Epithelial cell of proximal tubule (primary cell): ENCODE measurements around the gene PEF1. TPM values are rescaled to one million over a fixed set of nuclear protein-coding genes. Genes with fewer than 3 reads are reported as not detected.

Source experiments
- DNase-seq: peaks from one replicate; pipeline ENCODE4 v3.0.0-alpha.2; 2011; ENCODE audit warnings: low read depth
- H3K4me3 ChIP-seq: 2 replicates; pipeline ENCODE4 v1.5.1; 2011; ENCODE audit warnings: low read depth, mild to moderate bottlenecking, low read length
- total RNA-seq: library from RNA; depleted of rRNA; stranded (reverse); fragments of >200 nt; gene quantifications from 2 replicates; pipeline ENCODE4 v1.2.3, GENCODE V29; 2015
- TF ChIP-seq, protein P1 (sequence below): conservative IDR thresholded peaks from 2 replicates; pipeline ENCODE4 v1.5.1; 2012; ENCODE audit warnings: low read depth, mild to moderate bottlenecking, low read length

Gene PEF1
- total RNA-seq, 1 donor from 2014 or later: 71.7 TPM

DNA sequence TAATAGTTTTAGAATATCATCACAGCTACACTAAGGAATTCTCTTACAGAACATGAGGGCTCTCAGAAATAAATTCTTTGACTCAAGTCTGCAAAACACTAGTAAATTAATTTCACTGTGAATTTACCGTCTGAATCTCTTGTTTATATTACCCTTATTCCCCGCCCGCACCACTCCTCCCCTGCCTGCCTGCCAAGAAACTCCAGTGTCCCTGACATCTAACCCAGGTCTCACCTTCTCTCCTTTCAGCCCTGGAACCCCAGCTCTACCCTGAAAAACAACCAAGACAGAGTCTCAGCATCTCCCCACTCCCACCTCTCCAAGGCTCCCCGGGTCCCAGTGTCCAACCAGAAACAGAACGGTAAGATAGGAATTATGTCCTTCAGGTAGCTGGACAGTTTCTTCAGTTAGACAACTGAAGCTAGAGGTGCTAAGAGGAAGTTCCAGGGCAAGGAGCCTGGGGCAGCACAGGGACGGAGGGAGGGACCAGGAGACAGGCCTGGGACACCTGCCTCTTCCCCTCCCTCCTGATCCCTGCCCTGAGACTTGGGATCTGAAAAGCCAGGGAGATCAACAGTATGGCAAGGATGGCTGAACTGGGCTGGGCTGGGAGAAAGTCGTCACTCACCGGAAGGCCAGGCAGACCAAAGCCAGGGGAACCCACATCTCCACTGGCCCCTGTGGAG, 43.7 kb upstream of the PEF1 start:
- H3K4me3 ChIP-seq: no peak overlapping the region
- TF ChIP-seq, protein P1, sequence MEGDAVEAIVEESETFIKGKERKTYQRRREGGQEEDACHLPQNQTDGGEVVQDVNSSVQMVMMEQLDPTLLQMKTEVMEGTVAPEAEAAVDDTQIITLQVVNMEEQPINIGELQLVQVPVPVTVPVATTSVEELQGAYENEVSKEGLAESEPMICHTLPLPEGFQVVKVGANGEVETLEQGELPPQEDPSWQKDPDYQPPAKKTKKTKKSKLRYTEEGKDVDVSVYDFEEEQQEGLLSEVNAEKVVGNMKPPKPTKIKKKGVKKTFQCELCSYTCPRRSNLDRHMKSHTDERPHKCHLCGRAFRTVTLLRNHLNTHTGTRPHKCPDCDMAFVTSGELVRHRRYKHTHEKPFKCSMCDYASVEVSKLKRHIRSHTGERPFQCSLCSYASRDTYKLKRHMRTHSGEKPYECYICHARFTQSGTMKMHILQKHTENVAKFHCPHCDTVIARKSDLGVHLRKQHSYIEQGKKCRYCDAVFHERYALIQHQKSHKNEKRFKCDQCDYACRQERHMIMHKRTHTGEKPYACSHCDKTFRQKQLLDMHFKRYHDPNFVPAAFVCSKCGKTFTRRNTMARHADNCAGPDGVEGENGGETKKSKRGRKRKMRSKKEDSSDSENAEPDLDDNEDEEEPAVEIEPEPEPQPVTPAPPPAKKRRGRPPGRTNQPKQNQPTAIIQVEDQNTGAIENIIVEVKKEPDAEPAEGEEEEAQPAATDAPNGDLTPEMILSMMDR: no peak
- no peak for DNase-seq

DNA sequence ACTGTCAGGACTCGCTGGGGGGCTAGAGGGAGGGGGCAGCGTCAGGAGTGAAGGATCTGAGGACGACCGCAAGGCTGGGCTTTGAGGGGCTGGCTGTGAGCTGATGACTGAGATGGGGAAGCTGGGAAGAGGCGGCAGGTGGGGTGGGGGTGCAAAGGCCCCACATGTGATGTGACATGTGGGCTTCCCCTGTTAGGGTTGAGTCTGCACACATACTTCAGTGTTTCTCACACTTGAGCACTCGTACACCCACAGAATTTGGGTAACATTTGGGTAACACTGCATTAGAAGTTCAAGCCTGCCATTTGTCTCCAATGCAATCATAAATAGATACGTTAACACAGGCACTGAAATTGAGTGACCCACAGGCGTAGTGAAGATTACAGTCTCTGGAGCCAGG, 42.9 kb upstream of the PEF1 start:
- no peak for DNase-seq

DNA sequence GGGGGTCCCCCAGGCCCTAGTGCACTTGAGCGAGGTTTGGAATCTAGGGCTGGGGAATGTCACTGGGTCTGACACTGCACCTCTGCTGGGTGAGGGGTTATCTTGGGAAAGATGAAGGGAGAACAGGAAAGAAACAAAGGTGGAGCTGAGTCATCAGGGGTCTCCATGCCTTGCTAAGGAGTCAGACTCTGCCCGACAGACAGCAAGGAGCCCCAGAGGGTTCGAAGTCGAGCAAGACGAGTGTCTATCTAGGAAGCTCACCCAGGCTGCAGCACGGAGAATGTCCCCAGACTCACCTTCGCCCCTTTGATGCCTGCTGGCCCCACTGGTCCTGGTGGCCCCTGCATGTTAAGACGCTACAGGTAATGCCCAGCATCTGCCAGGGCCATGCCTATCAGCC, 41.1 kb upstream of the PEF1 start:
- TF ChIP-seq, protein P1: no peak
- H3K4me3 ChIP-seq: no peak overlapping the region
- no peak for DNase-seq

More for the DNA sequence above, 42.9 kb upstream of the PEF1 start:
- TF ChIP-seq, protein P1: no peak
- no peak overlapping the region for H3K4me3 ChIP-seq

DNA sequence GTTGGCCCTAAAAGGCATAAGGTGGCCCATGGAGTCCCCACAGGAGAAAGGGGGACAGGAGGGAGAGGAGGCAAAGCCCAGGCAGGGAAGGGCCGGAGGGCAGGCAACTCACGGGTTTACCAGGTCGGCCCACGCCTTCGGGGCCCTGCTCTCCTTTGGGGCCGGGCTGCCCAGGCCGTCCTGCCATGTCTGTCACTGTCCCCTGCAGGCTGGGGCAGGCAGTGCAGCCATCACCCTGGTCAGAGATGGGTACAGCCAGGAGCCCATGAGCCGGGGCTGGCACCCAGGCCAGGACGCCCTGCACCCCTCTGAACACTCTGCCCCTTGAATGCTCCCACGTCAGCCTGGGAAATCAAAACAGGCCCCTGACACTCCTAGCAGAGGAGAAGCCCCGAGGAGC, 39.3 kb upstream of the PEF1 start:
- DNase-seq: no peak
- H3K4me3 ChIP-seq: no peak overlapping the region
- TF ChIP-seq, protein P1: peak; percentile 56

DNA sequence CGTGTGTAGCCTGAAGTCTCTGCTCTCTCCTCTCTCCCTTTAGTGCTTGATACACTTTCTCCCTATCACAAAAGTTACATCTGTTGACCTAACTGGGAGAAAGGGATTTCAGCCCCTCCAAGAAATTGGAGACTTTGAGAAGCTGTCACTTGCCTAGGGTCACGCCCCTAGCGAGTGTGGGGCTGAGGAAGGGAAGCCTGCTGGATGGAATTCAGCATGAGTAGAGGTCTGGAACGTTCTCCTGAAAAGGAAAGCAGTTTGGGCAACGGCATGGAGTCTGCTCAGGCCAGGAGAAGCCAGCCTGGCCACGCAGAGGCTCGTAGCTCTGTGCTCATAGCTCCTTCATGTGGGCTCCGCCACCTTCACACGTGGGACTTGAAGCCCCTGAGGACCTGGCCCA, 36.7 kb upstream of the PEF1 start:
- no peak for DNase-seq
- TF ChIP-seq, protein P1: no peak
- no peak overlapping the region for H3K4me3 ChIP-seq

DNA sequence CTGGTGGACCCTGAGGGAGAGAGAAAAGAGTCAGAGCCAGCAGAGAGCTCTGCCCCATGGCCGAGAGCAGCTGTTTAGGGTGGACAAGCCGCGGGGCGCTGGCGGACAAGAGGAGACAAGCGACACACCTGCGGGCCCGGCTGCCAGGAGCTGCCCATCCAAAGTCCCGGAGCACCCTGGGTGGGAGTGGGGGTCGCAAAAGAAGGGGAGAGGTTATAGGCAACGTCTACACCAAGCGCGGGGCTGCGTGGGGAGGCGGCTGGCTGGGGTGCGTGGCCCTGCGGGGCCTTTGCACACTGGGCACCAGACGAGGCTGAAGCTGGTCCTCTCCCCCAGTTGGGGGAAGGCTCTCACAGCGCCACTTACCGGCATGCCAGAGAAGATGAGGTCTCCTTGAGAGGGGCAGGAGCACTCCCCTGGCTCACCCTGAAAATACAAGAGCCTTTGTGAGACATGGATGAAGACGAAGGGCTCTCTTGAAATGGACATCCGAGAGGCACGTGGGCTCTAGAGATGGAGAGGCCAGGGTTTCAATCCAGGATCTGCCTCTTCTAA, 35.1 kb upstream of the PEF1 start:
- TF ChIP-seq, protein P1: no peak
- H3K4me3 ChIP-seq: no peak overlapping the region
- DNase-seq: no peak

DNA sequence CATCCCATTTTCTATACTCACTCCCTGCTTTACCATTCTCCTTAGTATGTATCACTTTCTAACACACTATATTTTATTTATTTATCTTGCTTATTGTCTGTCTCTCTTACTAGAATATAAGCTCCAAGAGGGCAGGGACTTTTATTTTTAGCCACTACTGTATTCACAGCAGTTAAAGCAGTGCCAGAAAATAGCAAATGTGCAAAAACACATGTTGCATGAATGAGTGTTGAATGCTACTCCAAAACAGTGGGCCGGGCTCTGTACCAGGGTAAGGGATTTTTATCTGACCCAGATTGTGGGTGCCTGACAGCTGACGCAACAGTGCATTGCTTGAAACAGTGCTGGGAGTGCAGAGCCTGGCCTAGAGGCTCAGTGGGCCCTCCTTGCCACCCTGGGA, 34.4 kb upstream of the PEF1 start:
- no peak overlapping the region for H3K4me3 ChIP-seq
- DNase-seq: no peak
- TF ChIP-seq, protein P1: no peak
